Measurements from ENCODE around the gene POFUT2.
A peak's percentile ranks its signal among the peaks of the same experiment; 100 is the strongest.

Gene POFUT2

DNA sequence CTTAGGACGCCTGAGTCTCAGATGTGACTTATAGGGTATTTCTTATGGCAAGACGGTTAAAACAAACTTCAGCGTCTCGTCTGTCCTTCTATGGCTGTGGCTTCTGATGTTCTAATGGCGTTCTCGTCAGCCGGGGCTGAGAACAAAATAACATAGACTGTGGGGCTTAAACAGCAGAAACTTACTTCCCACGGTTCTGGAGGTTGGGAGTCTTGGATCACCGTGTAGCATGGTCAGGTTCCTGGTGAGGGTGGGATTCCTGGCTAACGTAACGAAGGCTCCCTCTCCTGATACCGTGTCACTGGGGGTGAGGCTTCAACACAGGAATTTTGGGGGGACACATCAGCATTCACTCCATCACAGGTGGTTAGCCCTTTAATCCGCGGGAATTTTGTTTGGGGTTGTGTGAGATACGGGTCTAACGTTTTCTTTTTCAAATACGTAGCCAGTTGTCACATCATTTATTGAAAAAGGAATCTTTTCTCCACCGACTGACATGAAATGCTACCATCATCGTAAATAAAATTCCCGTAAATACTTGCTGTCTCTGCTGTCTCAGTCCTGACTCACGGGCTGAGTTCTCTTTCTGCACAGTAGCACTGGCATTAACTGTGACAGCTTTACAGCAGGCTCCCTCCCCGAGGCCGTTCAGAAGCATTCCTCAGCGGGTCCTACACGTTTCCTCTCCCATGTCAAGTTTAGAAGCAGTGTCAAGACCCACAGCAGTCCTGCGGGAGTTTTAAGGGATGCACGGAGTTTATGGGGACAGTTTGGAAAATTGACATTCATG, 8.1 kb upstream of the POFUT2 start:
- DNase-seq, result no peak

DNA sequence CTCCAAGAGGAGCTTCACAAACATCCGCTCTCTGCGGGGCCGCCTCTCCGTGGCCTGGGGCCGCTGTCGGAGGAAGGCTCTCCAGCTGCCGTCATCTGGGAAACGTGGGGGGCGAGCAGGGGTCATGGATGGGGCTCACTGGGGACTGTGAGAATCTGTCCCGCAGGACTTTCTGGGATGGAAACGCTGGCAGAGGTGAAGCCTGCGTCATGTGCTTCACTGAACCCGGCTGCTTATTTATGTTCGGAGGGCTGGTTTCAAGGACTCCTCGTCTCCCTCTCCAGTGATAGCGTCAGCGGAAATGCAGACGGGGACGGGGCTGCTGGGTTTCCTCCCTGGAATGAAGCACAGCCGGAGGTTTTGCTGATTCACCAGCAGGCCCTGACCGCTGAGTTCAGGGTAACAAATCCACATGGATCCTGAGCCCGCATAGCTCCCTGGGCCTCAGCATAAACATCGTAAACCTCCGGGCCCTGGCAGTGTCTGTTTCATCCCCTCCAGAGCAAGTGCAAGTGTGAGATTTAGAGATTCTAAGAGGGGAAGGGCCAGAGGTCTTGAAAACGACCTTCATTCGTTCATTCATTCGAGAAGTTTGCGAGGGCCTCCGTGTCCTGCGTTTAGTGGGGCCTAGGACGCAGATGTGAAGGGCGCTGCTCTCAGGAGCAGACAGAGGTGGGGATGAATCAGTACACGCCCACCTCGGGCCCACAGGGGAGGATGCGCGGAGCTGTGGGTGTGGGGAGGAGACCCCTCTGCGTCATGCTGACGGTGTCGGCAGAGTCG, 7.0 kb upstream of the POFUT2 start:
- DNase-seq, result peak; percentile 36

DNA sequence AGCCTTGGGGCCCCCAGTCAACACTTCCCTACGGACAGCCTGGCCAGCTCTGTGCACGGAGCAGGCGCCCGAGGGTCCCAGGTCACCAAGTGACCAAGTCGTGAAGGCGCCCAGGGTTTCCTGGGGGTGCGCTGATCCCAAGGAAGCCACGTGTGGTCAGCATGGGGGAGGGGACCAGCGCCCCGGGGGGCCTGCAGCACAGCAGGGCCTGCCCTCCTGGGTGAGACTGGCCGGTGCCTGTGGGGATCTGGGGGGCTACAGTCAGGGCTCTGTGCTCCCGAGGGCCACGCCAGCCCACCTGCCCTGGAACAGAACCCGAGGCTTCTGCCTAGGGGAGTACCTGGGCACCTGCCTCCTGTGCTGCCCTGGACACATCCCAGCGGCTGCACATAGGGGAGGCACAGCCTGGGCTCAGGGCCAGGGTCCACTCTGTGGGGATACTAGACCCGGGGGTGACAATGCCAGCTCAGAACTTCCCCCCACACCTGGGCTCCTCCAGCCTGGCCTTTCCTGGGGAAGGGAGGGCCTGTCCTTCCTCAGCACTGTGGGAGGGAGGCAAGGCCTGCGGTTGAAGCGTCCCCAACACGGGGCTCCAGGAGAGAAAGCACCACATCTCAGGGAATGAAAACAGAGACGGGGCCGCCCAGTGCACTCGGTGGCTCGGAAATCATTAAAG, 6.2 kb upstream of the POFUT2 start:
- DNase-seq, result no peak

DNA sequence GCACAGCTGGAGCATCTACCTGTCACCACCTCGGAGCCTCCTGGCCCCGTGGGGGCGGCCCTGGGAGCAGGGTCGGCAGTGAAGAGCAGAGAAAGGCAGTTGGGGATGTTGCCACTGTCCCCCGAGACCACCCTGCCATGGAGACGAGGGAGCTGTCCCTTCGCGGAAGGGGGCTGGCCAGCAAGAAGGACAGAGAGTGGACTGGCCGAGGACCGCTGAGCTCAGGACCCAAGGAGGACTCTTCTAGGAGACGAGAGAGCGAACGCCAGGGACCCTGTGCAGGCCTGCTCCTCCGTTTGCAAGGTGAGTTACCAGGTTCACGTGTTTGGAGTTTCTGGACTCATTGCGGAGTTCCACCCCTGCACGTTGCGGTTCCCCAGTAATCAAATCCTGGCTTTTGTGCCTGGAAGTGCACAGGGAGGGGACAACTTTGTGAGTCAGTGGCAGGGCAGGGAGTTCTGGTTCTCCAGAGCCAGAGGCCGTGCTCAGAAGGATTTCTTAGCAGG, 5.6 kb upstream of the POFUT2 start:
- DNase-seq, result no peak

DNA sequence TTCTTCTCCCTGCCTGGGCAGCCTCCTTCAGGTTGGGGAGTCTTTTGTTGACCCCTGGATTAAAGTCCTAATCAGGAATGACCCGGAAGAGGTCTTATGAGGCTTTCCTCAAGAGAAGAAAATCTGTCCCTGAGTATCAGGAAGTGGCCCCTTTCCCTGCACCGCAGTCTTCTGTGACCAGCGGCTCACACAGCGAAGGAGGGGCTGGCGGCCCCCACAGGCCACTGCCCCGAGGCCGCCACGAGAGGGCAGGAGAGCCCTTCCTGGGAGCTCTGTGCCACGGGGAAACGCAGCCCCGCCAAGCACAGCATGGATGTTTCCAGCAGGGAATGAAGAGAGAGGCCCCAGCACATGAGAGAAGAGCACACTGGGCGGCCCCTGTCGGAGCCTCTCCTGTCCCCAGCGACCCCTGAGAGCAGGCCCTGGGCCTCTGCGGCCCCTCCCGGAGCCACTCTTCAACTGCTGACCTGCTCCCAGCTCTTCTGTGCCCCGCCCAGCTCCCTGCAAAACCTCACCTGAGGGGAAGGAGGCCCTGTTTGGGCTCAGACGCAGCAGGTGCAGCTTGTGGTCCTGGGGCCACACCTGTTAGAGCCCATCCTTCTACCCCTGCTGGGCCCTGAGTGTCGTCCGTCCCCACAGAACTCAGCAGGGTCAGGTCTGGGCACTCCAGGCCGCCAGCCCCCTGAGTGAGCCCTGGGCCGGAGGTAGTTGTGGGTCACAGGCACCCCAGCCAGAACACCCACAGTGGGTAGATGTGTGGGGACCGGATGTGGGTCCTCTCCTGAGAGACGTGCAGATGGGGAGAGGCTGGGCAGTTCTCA, 4.9 kb upstream of the POFUT2 start:
- DNase-seq, result peak; percentile 91

DNA sequence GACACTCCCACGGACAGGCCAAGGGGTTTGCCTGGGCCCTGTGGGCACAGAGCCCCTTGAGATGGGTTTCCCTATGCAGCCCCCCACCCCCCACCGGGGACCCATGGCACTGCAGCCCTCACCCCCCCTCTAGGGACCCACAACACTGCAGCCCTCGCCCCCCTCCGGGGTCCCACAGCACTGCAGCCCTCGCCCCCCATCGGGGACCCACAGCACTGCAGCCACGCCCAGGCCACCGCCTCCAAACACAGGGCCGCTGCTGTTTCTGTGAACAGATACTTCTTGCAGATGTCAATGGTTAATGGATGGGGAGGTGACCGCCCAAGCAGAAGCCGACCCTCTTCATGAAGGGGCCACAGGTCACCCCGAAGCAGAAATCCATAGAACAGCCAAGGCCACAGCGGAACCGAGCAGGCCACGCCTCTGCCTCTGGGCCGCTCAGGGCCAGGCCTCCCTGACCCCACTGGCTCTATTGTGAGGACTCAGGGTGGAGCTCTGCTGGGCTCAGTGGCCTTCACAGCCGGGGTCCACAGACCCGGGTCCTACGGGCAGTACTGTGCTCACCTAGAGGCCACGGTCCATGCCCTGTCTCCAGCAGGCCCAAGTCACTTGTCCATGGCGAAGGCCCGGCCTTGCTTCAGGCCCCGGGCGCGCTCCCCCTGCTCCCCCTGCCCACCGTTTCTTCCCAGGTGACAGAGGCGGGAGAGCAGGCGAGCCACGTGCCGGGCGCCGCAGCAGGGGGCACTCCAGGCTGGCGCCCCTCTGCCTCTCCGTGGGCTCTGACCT, 4.1 kb upstream of the POFUT2 start:
- no peak for DNase-seq

DNA sequence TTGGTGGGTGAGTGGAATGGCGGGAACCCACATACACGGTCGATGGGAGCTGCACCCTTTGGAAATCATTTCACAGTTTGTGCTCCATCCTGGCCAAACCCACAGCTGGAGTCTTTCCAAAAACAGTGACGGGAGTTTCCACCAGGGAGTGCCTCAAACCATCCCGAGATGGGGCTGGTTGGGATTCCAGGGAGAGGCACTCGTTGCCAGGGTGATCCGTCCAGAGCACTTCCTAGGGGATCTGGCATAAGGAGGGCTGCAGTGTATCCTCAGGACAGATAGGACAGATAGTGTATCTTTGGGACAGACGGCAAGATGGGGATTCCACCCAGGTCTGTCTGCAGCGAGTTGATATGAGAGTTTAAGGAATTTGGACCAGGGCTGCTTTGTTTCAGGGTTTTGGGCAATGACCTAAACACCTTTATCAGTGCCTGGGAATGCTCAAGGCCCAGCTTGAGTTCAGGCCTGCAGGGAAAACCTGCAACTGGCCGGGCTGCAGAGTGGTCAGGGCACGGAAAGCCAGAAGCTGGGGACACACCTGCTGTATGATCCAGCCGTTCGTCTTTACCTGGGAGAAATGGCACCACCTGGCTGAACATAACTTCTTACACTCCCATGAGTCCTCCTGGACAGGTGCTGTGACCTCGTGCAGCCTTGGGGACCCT, 3.4 kb upstream of the POFUT2 start:
- no peak for DNase-seq

DNA sequence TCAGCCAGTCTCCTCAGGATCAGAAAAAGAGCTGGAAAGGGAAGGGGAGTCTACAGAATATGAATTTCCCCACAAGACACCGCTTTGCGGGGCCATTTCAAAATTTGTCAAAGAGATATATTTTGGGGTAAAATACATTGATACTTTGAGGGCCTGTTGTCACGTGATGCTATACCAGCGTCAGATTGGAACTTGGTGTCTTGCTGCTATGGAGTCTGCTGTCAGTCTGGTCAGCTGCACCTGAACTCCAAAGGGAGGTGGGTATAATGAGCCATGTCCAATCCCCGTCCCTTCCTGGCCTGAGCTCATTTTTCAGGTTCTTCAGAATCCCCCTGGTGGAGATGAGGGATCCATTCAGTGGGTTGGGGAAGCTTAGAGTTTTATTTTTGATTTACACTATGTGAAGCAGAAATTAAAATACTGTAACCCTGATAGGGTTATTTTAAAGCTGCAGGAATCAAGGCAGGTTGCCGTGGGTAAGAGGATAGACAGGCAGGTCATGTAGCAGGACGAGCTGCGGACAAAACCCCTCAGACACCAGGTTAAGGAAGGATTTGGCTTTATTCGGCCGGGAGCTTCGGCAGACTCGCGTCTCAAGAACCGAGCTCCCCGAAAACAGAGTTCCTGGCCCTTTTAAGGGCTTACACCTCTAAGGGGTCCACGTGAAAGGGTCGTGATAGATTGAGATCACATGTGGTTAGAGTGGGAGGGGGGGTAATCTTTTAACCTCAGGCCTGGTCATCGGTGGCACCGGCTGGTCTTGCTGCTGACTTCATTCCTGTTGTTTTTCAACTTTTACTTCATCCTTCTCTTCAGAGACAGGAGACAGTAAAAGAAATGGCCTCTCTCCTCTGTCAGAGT, 2.2 kb upstream of the POFUT2 start:
- DNase-seq, result no peak

DNA sequence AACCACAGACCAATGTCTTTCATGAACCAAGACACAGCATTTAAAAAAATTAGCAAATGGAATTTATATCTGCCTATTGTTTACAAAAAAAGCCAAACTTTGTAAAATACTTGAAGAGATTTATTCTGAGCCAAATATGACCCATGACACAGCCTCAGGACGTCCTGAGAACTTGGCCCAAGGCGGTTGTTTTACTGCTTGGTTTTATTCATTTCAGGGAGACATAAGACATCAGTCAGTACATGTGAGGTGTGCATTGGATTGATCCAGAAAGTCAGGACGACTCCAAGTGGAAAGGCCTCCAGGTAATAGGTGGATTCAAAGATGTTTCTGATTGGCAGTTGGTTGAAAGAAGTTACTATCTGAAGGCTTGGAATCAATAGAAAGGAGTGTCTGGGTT, 1.4 kb upstream of the POFUT2 start:
- no peak for DNase-seq

DNA sequence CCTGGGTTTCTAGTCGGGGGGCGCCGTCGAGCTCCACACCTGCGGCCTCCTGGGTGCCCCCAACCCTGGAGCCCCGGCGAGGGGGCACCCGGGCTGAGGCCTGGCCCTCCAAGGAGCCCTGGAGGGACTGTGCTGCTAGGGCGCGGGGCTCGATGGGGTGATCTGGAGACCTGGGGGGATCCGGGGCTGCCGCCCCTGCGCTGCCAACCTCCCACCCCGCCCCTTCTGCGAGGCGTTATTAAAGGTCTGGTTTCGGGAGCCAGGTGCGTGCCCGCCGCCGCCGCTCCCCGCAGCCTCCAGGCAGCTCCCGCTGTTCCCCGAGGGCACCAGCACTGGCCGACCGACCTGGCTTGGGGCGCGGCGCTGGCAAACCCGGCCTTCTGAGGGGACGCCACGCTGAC, 746 bp upstream of the POFUT2 start:
- no peak for DNase-seq

DNA sequence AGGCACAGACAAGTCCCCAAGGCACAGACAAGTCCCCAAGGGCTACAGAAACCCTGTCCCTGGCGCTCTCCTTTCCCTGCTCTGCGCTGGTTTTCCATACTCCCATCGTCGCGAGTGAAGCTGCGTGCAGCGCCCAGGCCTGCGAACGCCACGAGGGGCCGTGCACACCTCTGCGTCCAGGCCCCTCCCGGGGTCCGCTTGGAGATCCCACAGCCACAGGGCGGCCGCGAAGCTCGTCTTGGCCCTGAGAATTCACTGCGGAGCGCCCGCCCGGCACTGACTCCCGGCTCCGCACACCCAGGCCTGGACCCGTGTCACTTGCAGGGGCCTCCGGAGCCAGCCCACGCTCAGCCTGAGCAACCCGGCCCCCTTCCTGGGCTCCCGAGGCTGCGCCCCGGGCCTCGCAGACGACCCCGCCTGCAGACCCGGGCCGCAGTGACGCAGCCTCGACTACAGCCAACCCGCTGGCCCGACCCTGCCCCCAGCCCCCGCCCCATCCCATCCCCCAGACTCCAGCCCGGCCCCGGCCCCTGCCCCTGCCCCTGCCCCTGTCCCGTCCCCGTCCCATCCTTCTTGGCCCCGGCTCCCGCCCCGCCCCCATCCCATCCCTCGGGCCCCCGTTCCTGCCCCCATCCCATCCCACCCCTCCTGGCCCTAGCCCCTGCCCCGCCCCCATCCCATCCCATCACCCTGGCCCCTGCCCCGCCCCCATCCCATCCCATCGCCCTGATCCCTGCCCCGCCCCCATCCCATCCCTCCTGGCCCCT, 841 bp downstream of the POFUT2 start:
- DNase-seq, result no peak

DNA sequence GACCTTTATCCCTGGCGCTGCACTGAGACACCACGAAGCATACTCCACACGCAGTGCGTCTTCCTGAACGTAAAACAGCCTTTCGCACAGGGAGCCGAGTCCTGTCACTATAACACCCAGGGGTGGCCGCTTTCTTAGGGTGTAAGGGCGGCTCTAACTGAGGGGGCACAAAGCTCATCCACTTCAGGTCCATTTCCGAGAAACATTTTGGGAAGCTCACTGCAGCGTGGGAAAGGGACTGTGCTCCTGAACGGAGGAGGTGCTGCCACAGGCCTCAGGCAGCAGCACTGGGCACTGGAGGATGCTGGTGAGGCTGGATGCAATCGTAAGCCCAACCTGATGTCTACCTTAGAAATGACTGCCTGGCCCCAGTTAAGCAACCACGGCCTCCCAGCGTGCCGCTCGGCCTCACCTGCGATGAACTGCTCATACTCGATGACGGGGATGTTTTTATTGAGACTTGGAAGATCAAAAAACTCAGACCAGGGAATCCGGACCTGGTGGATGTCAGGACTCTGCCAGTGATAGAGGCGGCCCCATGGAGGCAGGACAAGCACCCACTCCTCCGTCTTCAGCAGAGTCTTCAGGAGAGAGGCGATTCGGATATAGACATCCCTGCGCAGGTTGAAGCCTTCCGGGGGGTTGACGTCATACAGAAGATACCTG, 2.3 kb downstream of the POFUT2 start:
- DNase-seq, result no peak

DNA sequence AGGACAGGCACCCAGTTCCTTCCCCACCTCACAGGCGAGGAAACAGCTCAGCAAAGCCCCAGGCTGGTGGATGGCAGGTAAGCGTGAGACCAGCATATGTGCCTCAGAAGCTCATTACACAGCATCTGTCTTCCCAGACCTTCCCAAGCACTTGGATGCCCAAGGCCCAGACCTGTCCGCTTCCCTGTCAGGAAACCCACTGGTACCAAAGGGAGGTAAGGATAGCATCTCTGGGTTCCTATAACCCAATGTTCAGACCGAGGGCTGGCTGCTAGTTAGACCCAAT, 3.3 kb downstream of the POFUT2 start:
- DNase-seq, result no peak

DNA sequence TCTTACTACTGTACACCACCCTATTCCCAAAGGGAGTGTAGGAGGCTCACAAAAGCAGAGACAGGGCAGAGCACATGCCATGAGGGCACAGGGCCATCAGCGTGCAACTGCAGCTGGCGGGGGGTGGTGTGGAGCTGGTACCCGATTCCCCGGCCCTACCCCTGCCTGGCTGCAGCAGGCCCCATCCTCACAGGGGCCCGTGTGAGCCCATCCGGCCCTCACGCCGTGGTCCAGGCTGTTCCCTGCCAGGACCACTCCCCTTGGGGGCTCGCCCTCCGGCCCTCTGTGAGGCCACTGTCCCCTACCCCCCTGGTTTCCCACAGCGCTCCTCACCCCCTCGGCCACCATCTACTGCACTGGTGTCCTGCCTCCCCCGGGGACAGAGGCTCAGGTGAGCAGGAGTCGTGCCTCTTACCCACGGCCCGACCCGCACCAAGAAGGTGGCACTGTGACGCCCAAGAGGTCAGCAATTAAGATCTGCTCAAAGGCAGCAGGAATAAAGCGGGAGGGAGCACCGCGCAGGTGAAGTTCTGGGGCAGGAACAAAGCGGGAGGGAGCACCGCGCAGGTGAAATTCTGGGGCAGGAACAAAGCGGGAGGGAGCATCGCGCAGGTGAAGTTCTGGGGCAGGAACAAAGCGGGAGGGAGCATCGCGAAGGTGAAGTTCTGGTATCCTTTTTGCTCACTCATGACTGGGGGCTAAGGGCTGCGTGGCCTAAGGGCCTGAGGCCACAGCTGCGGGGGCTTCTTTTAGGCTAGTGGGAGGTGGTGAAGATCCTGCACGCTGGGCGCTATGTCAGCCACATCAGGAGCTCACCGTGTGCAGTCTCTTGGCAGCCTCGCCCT, 3.9 kb downstream of the POFUT2 start:
- DNase-seq, result no peak

DNA sequence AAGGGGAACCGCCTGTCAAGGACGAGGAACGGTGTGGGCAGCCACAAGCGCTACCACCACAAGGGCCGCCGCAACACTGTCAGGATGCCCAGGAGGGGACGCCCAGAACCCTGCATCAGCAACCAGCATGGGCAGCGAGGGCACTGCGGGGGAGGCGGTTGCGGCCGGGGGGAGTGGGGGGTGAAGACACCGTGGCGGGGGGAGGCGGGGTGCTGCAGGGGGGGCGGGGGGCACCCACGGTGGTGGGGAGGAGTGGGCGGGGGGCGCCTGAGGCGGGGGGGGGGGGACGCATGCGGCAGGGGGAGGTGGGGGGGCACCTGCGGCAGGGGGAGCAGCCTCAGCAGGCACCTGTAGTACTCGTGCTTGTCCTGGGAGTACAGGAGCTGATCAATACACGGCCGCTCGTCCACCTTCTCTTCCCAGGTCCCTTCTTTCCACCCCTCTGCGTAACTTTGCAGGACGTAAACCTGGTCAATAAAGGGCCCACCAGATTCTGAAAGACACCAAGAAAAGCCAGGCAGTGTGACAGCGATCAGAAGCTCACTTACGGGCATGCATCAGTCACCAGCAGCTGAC, 4.6 kb downstream of the POFUT2 start:
- DNase-seq, result no peak

DNA sequence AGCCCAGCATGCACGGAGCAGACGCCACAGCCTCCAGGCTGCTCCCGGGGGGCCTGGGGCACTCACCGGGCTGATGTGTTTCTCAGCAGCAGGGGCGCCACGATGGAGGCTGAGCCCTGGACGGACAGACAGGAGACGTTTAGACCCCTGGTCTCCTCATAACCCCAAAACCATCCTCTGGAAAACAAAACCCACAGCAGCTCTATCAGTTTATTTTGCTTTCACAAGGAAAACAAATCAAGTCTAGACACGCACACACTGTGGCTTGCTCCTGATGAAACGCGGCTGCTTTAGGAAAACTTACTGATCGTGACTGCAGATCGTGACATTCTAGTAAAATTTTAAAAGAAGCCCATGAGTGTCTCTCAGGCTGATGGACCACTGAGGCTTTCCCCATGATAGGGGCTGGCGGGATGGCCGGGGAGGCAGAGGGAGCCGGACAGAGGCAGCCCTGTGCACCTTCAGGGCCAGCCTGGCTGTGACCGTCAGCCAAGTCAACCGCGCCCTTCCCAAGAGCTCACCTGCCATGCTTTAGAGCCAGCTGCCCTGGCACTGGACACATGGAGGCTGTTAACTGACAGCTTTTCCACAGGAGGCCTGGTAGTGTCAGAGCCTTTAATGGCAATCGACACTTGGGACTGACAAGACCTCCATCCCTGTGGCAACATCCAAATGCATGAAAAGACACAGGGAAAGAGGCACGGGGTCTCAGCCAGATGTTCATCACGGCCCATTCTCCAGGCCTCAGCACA, 5.2 kb downstream of the POFUT2 start:
- no peak for DNase-seq

Measured in suppressor macrophage treated with lipopolysaccharide for 4 hours (primary cell).